ENCODE results near the gene EMSY. TPM values are rescaled to one million over a fixed set of nuclear protein-coding genes. Genes with fewer than 3 reads are reported as not detected.

EMSY gene
- total RNA-seq, 1 experiment from 2014 or later = 22.1 TPM

DNA sequence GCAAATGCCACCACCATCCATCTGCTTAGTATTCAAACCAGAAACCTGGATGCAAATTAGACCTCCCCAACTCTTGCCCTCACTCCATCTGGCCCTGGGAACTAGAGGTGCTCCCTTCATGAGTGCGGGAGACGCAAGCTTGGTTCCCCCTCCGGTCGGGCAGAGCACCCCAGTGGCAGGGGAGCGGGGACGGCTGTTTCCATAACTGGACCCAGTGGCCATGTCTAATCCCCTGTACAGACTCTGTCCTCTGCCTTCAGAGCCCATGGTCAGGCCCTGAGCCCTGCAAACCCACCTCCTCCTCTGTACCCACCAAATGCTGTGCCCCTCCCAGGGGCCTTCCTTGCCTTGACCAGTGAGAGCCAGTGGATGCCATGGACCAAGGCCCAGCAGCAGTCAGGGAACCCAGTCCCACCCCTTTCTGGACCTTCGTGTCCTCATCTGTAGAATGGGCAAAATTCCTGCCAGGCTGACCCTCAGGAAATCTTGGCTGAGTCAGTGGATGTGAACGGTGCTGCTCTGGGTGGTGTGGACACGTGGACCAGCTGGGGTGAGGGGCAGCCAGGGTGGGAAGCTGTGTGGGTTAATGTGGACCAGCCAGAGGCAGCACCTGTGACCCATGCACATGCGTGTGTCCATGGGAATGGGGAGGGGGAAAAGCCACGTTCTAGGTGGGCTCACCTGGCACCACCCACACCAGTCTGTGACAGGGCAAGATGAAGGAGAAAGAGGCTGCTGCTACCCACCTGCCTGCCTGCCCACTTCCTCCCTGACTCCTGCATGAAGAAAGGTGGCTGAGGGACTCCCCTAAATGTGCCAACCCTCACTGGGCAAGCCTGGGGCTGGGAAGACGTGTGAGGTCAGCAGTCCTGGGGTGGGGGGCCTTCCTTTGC lies 153.0 kb downstream of the EMSY start:
- DNase-seq = peak; percentile 25
- no peak overlapping the region for H3K4me3 ChIP-seq (ENCODE audit: insufficient read depth, low read depth, low read length)
- H3K36me3 ChIP-seq (replicated peaks; ENCODE audit: control insufficient read depth, insufficient read depth, low read length) = no peaks in the 10 kb centered on the region
- H3K27me3 ChIP-seq (ENCODE audit: control insufficient read depth, insufficient read depth, low read length) = no peaks in the 10 kb centered on the region

DNA sequence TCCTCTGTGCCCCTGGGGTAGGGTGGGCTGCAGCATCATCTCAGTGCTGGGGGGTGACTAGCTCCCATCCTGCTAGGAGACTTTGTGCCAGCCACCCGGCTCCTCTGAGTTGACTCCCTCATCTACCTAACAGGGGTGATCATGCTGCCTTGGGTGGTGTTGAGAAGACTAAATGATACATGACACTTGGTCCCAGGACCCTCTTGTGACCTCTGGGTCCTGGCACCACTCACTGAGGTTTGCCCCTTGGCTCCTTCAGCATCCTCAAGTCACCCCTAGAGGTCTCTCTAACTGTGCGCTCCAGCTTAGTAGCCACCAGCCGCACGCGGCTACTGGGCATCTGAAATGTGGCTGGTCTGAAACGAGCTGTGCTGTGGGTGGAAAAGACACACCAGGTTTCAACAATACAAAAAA lies 153.6 kb downstream of the EMSY start:
- DNase-seq = peak; percentile 85
- Histone ChIP-seq H3K36me3 (replicated peaks; ENCODE audit: control insufficient read depth, insufficient read depth, low read length) (no peaks in the 10 kb centered on the region), H3K4me3 (ENCODE audit: insufficient read depth, low read depth, low read length) (no peak overlapping the region), H3K27me3 (ENCODE audit: control insufficient read depth, insufficient read depth, low read length) (no peaks in the 10 kb centered on the region)

DNA sequence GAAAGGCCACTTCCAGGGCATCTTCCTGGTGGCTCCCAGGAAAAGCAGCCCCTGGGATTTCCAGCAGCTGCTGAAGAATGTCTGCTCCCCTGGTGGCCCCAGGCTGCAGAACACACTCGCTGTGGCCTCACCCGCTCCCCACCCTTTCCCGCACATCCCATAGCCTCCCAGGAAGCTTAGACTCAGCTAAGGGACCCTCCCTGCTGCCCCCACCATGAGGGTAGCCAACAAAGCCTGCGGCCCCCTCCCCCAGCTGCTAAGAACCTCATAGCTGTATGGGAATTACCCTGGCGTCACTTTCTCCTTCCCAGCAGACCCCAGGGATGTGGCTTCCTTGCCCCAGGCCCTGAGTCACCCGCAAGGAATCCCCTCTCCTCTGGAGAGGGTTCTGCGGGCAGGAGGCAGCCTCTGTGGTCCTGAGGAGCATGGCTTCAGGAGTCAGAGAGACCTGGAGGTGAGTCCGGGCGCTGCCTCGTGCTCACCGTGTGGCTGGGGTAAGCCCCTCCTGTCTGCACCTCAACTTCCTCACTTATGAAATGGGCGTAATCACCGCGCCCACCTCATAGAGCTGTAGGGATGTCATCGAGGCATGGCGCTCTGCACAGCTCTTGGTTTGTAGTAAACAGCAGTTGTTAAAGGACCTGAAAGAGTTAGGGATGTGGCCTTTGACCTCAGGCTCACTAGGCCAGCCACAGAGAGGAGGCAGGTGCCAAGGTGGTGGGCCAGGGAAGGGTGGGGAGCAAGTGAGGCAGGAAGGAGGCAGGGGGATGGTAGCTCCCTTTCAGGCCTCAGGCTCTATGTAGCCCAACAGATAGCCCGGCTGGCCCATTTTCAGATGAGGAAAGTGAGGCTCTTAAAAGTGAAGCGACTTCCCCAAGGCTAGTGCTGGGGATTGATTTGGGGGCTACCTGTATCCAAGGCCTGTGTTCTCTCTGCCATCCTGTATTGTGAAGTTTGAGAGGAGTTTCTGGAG lies 154.5 kb downstream of the EMSY start:
- DNase-seq = peak; percentile 78
- H3K27me3 ChIP-seq (ENCODE audit: control insufficient read depth, insufficient read depth, low read length) = no peaks in the 10 kb centered on the region
- no peaks in the 10 kb centered on the region for H3K36me3 ChIP-seq (replicated peaks; ENCODE audit: control insufficient read depth, insufficient read depth, low read length)
- H3K4me3 ChIP-seq (ENCODE audit: insufficient read depth, low read depth, low read length) = no peak overlapping the region

DNA sequence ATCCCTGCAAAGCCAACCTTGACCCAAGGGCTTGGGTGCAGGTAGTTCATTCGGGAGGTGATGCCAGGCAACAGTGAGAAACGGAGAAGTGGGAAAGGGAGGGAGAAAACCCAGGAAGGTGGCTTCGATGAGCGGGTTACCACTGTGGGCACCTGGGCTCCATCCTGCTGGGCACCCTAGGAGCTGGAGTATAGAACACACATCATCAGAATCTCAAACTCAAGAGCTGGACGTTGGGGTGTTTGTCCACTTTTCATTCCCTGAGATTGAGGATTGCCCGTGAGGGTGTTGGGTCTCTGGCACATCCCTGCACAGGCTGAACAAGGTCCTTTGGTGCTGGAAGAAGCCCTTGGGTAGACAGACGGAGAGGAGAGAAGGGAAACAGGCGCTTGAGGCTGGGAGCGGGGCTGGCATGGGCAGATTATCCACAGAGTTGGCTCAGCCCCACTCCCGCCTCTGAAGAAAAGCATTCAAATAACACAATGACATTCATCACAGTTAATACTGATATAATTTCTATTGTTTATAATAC lies 155.4 kb downstream of the EMSY start:
- no peaks in the 10 kb centered on the region for H3K36me3 ChIP-seq (replicated peaks; ENCODE audit: control insufficient read depth, insufficient read depth, low read length)
- H3K27me3 ChIP-seq (ENCODE audit: control insufficient read depth, insufficient read depth, low read length) = no peaks in the 10 kb centered on the region
- DNase-seq = peak; percentile 20
- H3K4me3 ChIP-seq (ENCODE audit: insufficient read depth, low read depth, low read length) = no peak overlapping the region

DNA sequence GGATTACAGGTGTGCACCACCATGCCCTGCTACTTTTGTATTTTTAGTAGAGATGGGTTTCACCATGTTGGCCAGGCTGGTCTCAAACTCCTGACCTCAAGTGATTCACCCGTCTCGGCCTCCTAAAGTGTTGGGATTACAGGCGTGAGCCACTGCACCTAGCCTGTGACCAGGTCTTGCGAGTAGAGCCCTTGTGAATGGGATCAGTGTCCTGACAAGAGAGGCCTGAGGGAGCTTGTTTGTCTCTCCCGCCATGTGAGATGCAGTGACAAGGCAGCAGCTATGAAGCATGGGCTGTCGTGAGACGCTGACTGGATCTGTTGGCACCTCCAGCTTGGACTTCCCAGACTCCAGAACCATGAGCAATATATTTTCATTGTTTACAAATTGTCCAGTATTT lies 156.5 kb downstream of the EMSY start:
- H3K36me3 ChIP-seq (replicated peaks; ENCODE audit: control insufficient read depth, insufficient read depth, low read length) = no peaks in the 10 kb centered on the region
- no peak overlapping the region for H3K4me3 ChIP-seq (ENCODE audit: insufficient read depth, low read depth, low read length)
- H3K27me3 ChIP-seq (ENCODE audit: control insufficient read depth, insufficient read depth, low read length) = no peaks in the 10 kb centered on the region
- no peak for DNase-seq

DNA sequence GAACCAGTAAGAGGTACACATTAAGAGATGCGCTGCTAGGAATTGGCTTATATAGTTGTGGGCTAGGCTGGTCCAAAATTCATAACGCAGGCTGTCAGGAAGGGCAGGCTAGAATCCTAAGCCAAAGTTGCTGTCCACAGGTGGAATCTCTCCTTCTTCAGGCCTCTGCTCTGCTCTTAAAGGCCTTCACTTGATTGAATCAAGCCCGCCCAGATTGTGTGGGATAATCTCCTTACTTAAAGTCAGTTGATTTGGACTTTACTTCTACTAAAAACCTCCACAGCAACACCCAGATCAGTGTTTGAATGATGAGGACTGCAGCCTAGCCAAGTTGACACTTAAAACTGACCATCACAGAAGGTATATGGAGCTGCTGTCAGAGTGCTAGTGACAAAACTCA lies 156.9 kb downstream of the EMSY start:
- Histone ChIP-seq H3K36me3 (replicated peaks; ENCODE audit: control insufficient read depth, insufficient read depth, low read length) (no peaks in the 10 kb centered on the region), H3K27me3 (ENCODE audit: control insufficient read depth, insufficient read depth, low read length) (no peaks in the 10 kb centered on the region), H3K4me3 (ENCODE audit: insufficient read depth, low read depth, low read length) (no peak overlapping the region)
- DNase-seq = no peak

DNA sequence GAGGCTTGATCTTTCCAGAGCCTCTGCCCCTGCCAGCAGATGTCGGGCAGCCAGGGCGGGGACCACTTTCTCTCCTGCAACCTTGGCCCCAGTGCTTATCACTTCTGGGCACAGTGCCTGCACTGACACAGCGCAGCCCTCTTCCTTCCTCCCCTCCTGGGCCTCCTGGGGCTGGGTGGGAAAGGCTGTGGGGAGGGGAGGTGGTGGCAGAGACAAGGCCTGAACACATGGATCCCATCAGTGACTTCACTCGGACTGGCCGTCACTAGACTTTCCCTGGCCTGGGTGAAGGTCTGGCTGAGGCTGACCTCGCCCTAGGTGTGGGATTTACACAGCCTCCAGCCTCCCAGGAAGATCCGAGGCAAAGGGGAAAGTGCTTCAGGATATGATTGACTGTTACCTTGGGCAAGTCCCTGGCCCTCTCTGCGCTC lies 157.6 kb downstream of the EMSY start:
- peak; percentile 27 for DNase-seq
- H3K4me3 ChIP-seq (ENCODE audit: insufficient read depth, low read depth, low read length) = no peak overlapping the region
- H3K27me3 ChIP-seq (ENCODE audit: control insufficient read depth, insufficient read depth, low read length) = no peaks in the 10 kb centered on the region
- H3K36me3 ChIP-seq (replicated peaks; ENCODE audit: control insufficient read depth, insufficient read depth, low read length) = no peaks in the 10 kb centered on the region

Other genes with a start within 250 kb of the EMSY start
- gene WNT11, start 238.5 kb upstream of the EMSY start, total RNA-seq (2014; rRNA removed; shearing (Covaris generic)) = 1.0 and 1.2 TPM in 2 replicates
- gene THAP12, start 63.9 kb upstream of the EMSY start, total RNA-seq (2014; rRNA removed; shearing (Covaris generic)) = 27.0 and 37.0 TPM in 2 replicates
- gene GVQW3, start 63.7 kb upstream of the EMSY start, total RNA-seq (2014; rRNA removed; shearing (Covaris generic)) = 4.0 and 5.7 TPM in 2 replicates
- gene LRRC32, start 225.7 kb downstream of the EMSY start, total RNA-seq (2014; rRNA removed; shearing (Covaris generic)) = 0.63 and 0.94 TPM in 2 replicates